GM19240 (cell line): ENCODE measurements around the gene TMEM232.
"Not testable (repeated sequence)": the region's sequence is repeated elsewhere in the genome, so short reads cannot be mapped to it uniquely, and the experiment has no call there.

Experiments used
- DNase-seq: peaks from one replicate; pipeline ENCODE4 v3.0.0; 2011; ENCODE audit warnings: low spot score; ENCODE audit not compliant: insufficient read length

TMEM232 gene

GRCh38 chr5:110625376-110625999 lies 101.0 kb downstream of the TMEM232 start:
- DNase-seq = no peak

- no peak for DNase-seq
Measured at GRCh38 chr5:110623874-110624273, 102.6 kb downstream of the TMEM232 start.

GRCh38 chr5:110618941-110619340 lies 107.5 kb downstream of the TMEM232 start:
- DNase-seq = no peak

GRCh38 chr5:110616009-110616408 lies 110.5 kb downstream of the TMEM232 start:
- DNase-seq = no peak

- no peak for DNase-seq
Measured at GRCh38 chr5:110612794-110613247, 113.7 kb downstream of the TMEM232 start.

- DNase-seq = no peak
Measured at GRCh38 chr5:110611817-110612216, 114.7 kb downstream of the TMEM232 start.

GRCh38 chr5:110594866-110595265 lies 131.6 kb downstream of the TMEM232 start:
- DNase-seq = no peak

- DNase-seq = no peak
Measured at GRCh38 chr5:110590187-110590586, 136.3 kb downstream of the TMEM232 start.

- no peak for DNase-seq
Measured at GRCh38 chr5:110588286-110588980, 138.0 kb downstream of the TMEM232 start.

GRCh38 chr5:110580625-110581024 lies 145.8 kb downstream of the TMEM232 start:
- no peak for DNase-seq

GRCh38 chr5:110572729-110573128 lies 153.7 kb downstream of the TMEM232 start:
- no peak for DNase-seq

GRCh38 chr5:110562191-110562590 lies 164.3 kb downstream of the TMEM232 start:
- no peak for DNase-seq

- no peak for DNase-seq
Measured at GRCh38 chr5:110561510-110561909, 165.0 kb downstream of the TMEM232 start.

- DNase-seq = no peak
Measured at GRCh38 chr5:110549301-110549700, 177.2 kb downstream of the TMEM232 start.

- DNase-seq = no peak
Measured at GRCh38 chr5:110548171-110548570, 178.3 kb downstream of the TMEM232 start.

GRCh38 chr5:110547495-110547894 lies 179.0 kb downstream of the TMEM232 start:
- DNase-seq = no peak

- DNase-seq = no peak
Measured at GRCh38 chr5:110545716-110546115, 180.8 kb downstream of the TMEM232 start.

- DNase-seq = no peak
Measured at GRCh38 chr5:110544603-110545002, 181.9 kb downstream of the TMEM232 start.

GRCh38 chr5:110542949-110543348 lies 183.5 kb downstream of the TMEM232 start:
- no peak for DNase-seq

- no peak for DNase-seq
Measured at GRCh38 chr5:110536120-110537115, 190.1 kb downstream of the TMEM232 start.

- not testable (repeated sequence) for DNase-seq
Measured at GRCh38 chr5:110535146-110535545, 191.3 kb downstream of the TMEM232 start.

GRCh38 chr5:110525762-110526161 lies 200.7 kb downstream of the TMEM232 start:
- DNase-seq = no peak
